Fibroblast of lung (primary cell): ENCODE data around the gene P2RY8. TPM values are rescaled to one million over a fixed set of nuclear protein-coding genes. Genes with fewer than 3 reads are reported as not detected.

Source experiments
- DNase-seq, 2 donors: peaks; one replicate each; pipeline versions ENCODE4 v3.0.0 to v3.0.0-alpha.2; 2010; ENCODE audit warnings: low read depth in 2 of 2
- H2AFZ ChIP-seq: 2 replicates; pipeline ENCODE4 v1.5.1; 2012; ENCODE audit warnings: low read length, control low read depth, inconsistent platforms
- H3K27ac ChIP-seq: 2 replicates; pipeline ENCODE4 v1.5.1; 2011; ENCODE audit warnings: low read length, control low read depth; ENCODE audit not compliant: insufficient read depth
- H3K27me3 ChIP-seq: 2 replicates; pipeline ENCODE4 v1.5.1; 2011; ENCODE audit warnings: mild to moderate bottlenecking, low read length; ENCODE audit not compliant: control insufficient read depth, insufficient read depth
- H3K36me3 ChIP-seq: 2 replicates; pipeline ENCODE4 v1.5.1; 2011; ENCODE audit warnings: low read length; ENCODE audit not compliant: control insufficient read depth, insufficient read depth
- H3K4me1 ChIP-seq: 2 replicates; pipeline ENCODE4 v1.5.1; 2011; ENCODE audit warnings: low read length; ENCODE audit not compliant: control insufficient read depth, insufficient read depth; ENCODE audit errors: extremely low read depth
- H3K4me2 ChIP-seq: 2 replicates; pipeline ENCODE4 v1.5.1; 2011; ENCODE audit warnings: low read length, control low read depth; ENCODE audit not compliant: insufficient read depth; ENCODE audit errors: extremely low read depth
- H3K4me3 ChIP-seq, 4 experiments: fragments of 200-600 bp in 1 of 4; sonication (generic) in 1 of 4; replicated peaks in 1 of 4; 2 replicates each; pipeline ENCODE4 v1.5.1; 2011 to 2016; ENCODE audit warnings: low read length in 4 of 4, low read depth in 3 of 4, mild to moderate bottlenecking in 3 of 4, control low read depth in 2 of 4, inconsistent platforms in 1 of 4, mixed read lengths in 1 of 4; ENCODE audit not compliant: insufficient read depth in 1 of 4; ENCODE audit errors: control extremely low read depth in 1 of 4
- H3K79me2 ChIP-seq: 2 replicates; pipeline ENCODE4 v1.5.1; 2012; ENCODE audit warnings: mild to moderate bottlenecking, low read length, inconsistent platforms; ENCODE audit not compliant: control insufficient read depth, insufficient read depth
- H3K9ac ChIP-seq: 2 replicates; pipeline ENCODE4 v1.5.1; 2011; ENCODE audit warnings: mild to moderate bottlenecking, low read length, control low read depth; ENCODE audit not compliant: insufficient read depth
- H3K9me3 ChIP-seq: 2 replicates; pipeline ENCODE4 v1.5.1; 2012; ENCODE audit warnings: low read depth, low read length; ENCODE audit not compliant: control insufficient read depth, insufficient read depth
- H4K20me1 ChIP-seq: 2 replicates; pipeline ENCODE4 v1.5.1; 2011; ENCODE audit warnings: low read length; ENCODE audit not compliant: control insufficient read depth, insufficient read depth; ENCODE audit errors: extremely low read depth
- CTCF ChIP-seq, 2 donors: IDR thresholded peaks in 1 of 2; conservative IDR thresholded peaks in 1 of 2; 1 replicate in 1 of 2; 2 replicates in 1 of 2; pipeline ENCODE4 v1.5.1; 2011 to 2012; ENCODE audit warnings: low read length in 2 of 2, control low read depth in 1 of 2, inconsistent platforms in 1 of 2, low read depth in 1 of 2, mild to moderate bottlenecking in 1 of 2
- EZH2 ChIP-seq: IDR thresholded peaks from 2 replicates; pipeline ENCODE4 v1.5.1; 2012; ENCODE audit warnings: low read length, control low read depth, mild to moderate bottlenecking; ENCODE audit errors: missing control alignments
- polyA plus RNA-seq, 2 donors: library from polyadenylated mRNA; depleted of rRNA in 1 of 2; stranded (reverse) in 1 of 2; unstranded in 1 of 2; fragments of >200 nt; gene quantifications; 2 replicates each; pipeline ENCODE4 v1.2.1, GENCODE V29; 2011 to 2012; ENCODE audit warnings: missing spikeins in 1 of 2
- total RNA-seq: library from RNA; depleted of rRNA; stranded (reverse); fragments of >200 nt; gene quantifications from 2 replicates; pipeline ENCODE4 v1.2.1, GENCODE V29; 2014

Gene P2RY8
- total and polyA plus RNA-seq, 2 donors (not counting 1 experiment from before 2014, with no cell fraction given), result not detected

DNA sequence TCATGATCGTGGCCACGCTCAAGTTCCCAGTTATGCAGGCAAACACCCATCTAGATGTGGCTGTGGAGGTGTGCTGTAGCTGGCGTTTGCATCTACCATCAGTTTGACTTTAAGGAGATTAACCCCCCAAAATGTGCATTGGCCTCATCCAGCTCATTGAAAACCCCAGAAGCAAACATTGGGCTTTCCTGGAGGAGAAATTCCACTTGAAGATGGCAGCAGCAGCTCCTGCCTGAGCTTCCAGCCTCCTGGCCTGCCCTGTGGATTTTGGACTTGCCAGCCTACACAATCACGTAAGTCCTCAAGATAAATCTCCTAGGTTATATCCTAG is 114.9 kb downstream of the P2RY8 start:
- H3K79me2 ChIP-seq, result no peaks in the 10 kb centered on the region
- no peaks in the 10 kb centered on the region for H4K20me1 ChIP-seq
- TF ChIP-seq CTCF (conservative IDR thresholded peaks at IDR 0.05 in 1 of 2, IDR thresholded peaks at IDR 0.05 in 1 of 2; ENCODE audit: low read depth in 1 of 2, low read length in 2 of 2), result no peak
- no peak for TF ChIP-seq EZH2
- no peak overlapping the region for H3K4me2 ChIP-seq
- no peak for DNase-seq
- no peaks in the 10 kb centered on the region for H3K9me3 ChIP-seq
- no peak overlapping the region for H3K4me3 ChIP-seq
- H3K27ac ChIP-seq, result no peak overlapping the region
- H2AFZ ChIP-seq, result no peak overlapping the region
- H3K9ac ChIP-seq, result no peak overlapping the region
- H3K36me3 ChIP-seq, result peaks cover 7% of the 10 kb centered on the region
- H3K4me1 ChIP-seq, result no peaks in the 10 kb centered on the region
- no peaks in the 10 kb centered on the region for H3K27me3 ChIP-seq

DNA sequence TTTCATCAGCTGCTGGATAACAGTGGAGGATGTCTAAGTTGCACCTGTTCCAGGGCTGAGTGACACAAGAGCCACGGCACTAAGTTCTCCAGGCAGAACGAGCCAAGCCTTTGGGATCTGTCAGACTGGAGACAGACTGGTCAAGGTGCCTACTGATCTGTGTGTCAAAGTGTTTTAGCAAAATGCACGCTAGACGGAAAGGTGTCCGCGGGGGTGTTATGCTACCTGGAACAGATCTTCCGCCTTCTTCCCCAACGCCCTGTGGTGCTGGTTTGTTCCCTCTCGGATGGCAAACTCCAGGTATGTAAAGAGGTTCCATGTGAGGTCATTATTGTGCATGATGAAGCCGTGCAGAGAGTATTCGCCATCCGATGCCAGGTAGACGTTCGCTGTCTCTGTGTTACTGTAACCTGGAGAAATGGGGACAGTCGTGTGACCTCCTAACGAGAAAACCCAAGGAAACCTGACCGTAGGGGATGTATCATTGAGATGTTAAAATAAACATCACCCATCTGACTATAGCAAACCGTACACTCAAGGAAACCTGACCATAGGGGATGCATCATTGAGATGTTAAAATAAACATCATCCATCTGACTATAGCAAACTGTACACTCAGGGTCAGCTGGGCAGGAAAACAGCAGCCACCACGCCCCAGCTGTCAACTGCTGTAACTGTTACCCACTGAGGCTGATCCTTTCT is 115.4 kb downstream of the P2RY8 start:
- Histone ChIP-seq H4K20me1 (no peaks in the 10 kb centered on the region), H3K36me3 (peaks cover 11% of the 10 kb centered on the region), H3K4me3 (no peak overlapping the region), H3K79me2 (no peaks in the 10 kb centered on the region), H3K4me2 (no peak overlapping the region), H3K9ac (no peak overlapping the region), H3K4me1 (no peaks in the 10 kb centered on the region), H3K9me3 (no peaks in the 10 kb centered on the region), H2AFZ (no peak overlapping the region), H3K27me3 (no peaks in the 10 kb centered on the region), H3K27ac (no peak overlapping the region)
- no peak for TF ChIP-seq CTCF (conservative IDR thresholded peaks at IDR 0.05 in 1 of 2, IDR thresholded peaks at IDR 0.05 in 1 of 2; ENCODE audit: low read depth in 1 of 2, low read length in 2 of 2)
- no peak for TF ChIP-seq EZH2
- DNase-seq, result no peak

DNA sequence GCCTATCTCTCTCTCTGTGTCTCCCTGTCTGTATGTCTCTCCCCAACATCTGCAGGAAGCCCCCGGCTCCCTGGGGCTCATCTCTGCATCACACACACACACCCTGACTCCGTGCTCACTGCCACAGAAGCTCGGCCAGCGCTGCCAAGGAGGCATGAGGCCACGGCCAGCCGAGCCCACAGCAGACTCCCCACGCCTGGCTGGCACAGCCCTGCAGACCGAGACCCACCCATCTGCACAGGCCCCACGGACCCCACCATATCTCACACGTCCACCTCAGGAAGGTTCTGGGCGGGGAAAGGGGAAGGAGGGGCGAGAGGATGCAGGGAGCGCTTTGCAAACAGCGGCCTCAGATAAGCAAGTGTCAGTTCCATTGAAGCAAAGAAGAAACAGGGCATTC is 116.6 kb downstream of the P2RY8 start:
- peaks cover 19% of the 10 kb centered on the region for H3K36me3 ChIP-seq

More for the DNA sequence above, 116.6 kb downstream of the P2RY8 start:
- Histone ChIP-seq H3K9me3 (no peaks in the 10 kb centered on the region), H2AFZ (no peak overlapping the region), H3K27ac (no peak overlapping the region), H4K20me1 (no peaks in the 10 kb centered on the region), H3K9ac (no peak overlapping the region), H3K4me2 (no peak overlapping the region), H3K79me2 (no peaks in the 10 kb centered on the region), H3K4me3 (no peak overlapping the region), H3K4me1 (no peaks in the 10 kb centered on the region), H3K27me3 (no peaks in the 10 kb centered on the region)
- DNase-seq, result no peak
- no peak for TF ChIP-seq EZH2
- TF ChIP-seq CTCF (conservative IDR thresholded peaks at IDR 0.05 in 1 of 2, IDR thresholded peaks at IDR 0.05 in 1 of 2; ENCODE audit: low read depth in 1 of 2, low read length in 2 of 2), result no peak
